Stomach (tissue), 9 donors: ENCODE data around the gene ACTG1. TPM values are rescaled to one million over a fixed set of nuclear protein-coding genes. Genes with fewer than 3 reads are reported as not detected.

Experiments used
- DNase-seq, 2 donors: peaks; one replicate each; pipeline versions ENCODE4 v3.0.0 to v3.0.0-alpha.2; 2013 to 2019
- H3K27ac ChIP-seq, 5 donors: fragments of 200-600 bp in 4 of 5; sonication (generic) in 4 of 5; one replicate each; pipeline ENCODE4 v1.5.1; 2013 to 2019; ENCODE audit warnings: mild to moderate bottlenecking in 1 of 5, moderate library complexity in 1 of 5
- H3K27me3 ChIP-seq, 3 donors: fragments of 200-600 bp; sonication (generic); one replicate each; pipeline ENCODE4 v1.5.1; 2017 to 2019; ENCODE audit warnings: mixed run types in 1 of 3
- H3K36me3 ChIP-seq, 4 donors: fragments of 200-600 bp; sonication (generic); 1 replicate in 3 of 4; 2 replicates in 1 of 4; pipeline ENCODE4 v1.5.1; 2016 to 2019
- H3K4me1 ChIP-seq, 4 donors: fragments of 200-600 bp; sonication (generic); one replicate each; pipeline ENCODE4 v1.5.1; 2016 to 2019
- H3K4me3 ChIP-seq, 4 donors: fragments of 200-600 bp; sonication (generic) in 3 of 4; one replicate each; pipeline ENCODE4 v1.5.1; 2016 to 2019; ENCODE audit warnings: mild to moderate bottlenecking in 1 of 4
- H3K9me3 ChIP-seq, 4 donors: fragments of 200-600 bp; sonication (generic); one replicate each; pipeline ENCODE4 v1.5.1; 2016 to 2019
- EP300 ChIP-seq: sonication (generic); formaldehyde crosslinking; IDR thresholded peaks from one replicate; pipeline ENCODE4 v1.6.1; 2017; ENCODE audit warnings: antibody characterized with exemption
- POLR2A ChIP-seq, 4 donors: fragments of 450-650 bp; IDR thresholded peaks; one replicate each; pipeline ENCODE4 v1.6.1; 2016; ENCODE audit warnings: antibody characterized with exemption in 4 of 4, control low read depth in 2 of 4, mild to moderate bottlenecking in 1 of 4, moderate library complexity in 1 of 4
- POLR2AphosphoS5 ChIP-seq, 3 donors: sonication (generic); formaldehyde crosslinking; IDR thresholded peaks; one replicate each; pipeline ENCODE4 v1.6.1; 2016; ENCODE audit warnings: antibody characterized with exemption in 3 of 3
- WGBS, 5 donors: extraction: QIAGEN DNeasy Blood & Tissue Kit in 3 of 5; methylation state at CpG; one replicate each; pipeline versions ENCODE4 v1.1.5 to v1.1.7; 2013 to 2018; 5-methylcytosine and 5-hydroxymethylcytosine counted together
- intact Hi-C: fragments of 100-400 bp; cut with DNase I; formaldehyde crosslinking; loops from one replicate; pipeline ENCODE4 v1.15.1; 2023; ENCODE audit warnings: low total_unique reads
- polyA plus RNA-seq, 3 donors: library from polyadenylated mRNA; stranded (reverse); fragments of 200-250 nt; gene quantifications; one replicate each; pipeline ENCODE4 v1.2.3, GENCODE V29; 2013
- total RNA-seq, 5 donors: library from RNA; depleted of rRNA; stranded (reverse); fragments of >200 nt; gene quantifications; one replicate each; pipeline versions ENCODE4 v1.1.0 to v1.2.3, GENCODE V29; 2014 to 2016
- TF ChIP-seq, protein P1 (sequence below), 7 experiments: fragments of 450-650 bp in 4 of 7; fragments of 200-600 bp in 3 of 7; sonication (generic) in 3 of 7; IDR thresholded peaks; one replicate each; pipeline ENCODE4 v1.5.1; 2016 to 2019; ENCODE audit warnings: antibody characterized with exemption in 7 of 7, control low read depth in 2 of 7, mild to moderate bottlenecking in 1 of 7
- donor health status: healthy with polysubstance abuse.
- donor health status: Bipolar disorder and iron deficiency.
- donor health status: healthy.

Gene ACTG1
- total and polyA plus RNA-seq, 8 donors: 978 to 2,952 (median 1,922) TPM

DNA sequence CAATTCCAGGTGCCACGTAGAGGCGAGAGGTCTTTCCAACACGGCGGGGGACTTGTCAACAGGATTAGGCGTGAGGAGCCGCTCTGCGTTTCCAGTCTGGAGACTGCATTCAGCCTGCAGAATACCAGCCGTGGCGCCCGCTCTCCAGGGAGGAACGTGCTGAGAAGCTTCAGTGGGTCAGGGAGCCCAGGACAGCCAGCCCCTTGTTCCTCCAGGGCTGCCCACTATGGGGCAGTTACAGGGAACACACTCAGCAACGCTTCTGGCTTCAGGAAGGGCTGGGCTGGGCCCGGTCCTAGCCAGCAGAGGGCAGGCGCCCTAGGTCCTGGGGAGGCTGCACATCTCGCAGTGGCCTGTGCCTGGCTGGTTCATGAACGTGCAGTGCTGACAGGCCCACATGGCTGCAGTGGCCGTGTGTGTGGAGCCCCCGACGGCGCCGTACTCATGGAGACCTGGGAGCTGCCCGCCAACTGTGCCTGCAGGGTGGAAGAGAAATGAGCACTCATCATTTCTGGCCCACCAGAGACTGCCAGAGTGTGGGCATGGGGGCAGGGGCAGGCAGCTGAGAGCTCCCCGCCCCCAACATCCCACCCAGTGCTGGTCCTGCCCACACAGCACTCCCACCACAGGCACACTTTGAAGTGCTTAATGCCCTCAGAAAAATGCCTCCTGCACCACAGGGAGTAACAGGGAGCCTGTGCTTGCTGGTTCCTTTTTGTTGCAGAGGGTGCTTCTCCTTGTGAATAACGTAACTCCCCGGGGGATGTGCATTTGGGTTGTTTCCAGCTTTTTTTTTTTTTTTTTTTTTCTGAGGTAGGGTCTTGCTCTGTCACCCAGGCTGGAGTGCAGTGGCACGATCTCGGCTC is 46.6 kb upstream of the ACTG1 start:
- H3K4me3 ChIP-seq: no peak overlapping the region
- peaks cover 68 to 85% (median 83%) of the 10 kb centered on the region in 4 donors for H3K36me3 ChIP-seq
- H3K9me3 ChIP-seq: no peaks in the 10 kb centered on the region
- no peaks in the 10 kb centered on the region for H3K27me3 ChIP-seq
- WGBS, 5 donors: 74 to 83% (median 78%) methylated on average over 11 to 27 of the region's 27 CpGs
- TF ChIP-seq, protein P1, sequence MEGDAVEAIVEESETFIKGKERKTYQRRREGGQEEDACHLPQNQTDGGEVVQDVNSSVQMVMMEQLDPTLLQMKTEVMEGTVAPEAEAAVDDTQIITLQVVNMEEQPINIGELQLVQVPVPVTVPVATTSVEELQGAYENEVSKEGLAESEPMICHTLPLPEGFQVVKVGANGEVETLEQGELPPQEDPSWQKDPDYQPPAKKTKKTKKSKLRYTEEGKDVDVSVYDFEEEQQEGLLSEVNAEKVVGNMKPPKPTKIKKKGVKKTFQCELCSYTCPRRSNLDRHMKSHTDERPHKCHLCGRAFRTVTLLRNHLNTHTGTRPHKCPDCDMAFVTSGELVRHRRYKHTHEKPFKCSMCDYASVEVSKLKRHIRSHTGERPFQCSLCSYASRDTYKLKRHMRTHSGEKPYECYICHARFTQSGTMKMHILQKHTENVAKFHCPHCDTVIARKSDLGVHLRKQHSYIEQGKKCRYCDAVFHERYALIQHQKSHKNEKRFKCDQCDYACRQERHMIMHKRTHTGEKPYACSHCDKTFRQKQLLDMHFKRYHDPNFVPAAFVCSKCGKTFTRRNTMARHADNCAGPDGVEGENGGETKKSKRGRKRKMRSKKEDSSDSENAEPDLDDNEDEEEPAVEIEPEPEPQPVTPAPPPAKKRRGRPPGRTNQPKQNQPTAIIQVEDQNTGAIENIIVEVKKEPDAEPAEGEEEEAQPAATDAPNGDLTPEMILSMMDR (IDR thresholded peaks at IDR 0.05): no peak
- TF ChIP-seq POLR2AphosphoS5 (IDR thresholded peaks at IDR 0.05) (no peak), EP300 (no peak), POLR2A (IDR thresholded peaks at IDR 0.05) (no peak)
- intact Hi-C loops: no loop called here
- DNase-seq: no peak
- H3K4me1 ChIP-seq: peaks cover 1 to 31% (median 4%) of the 10 kb centered on the region in 4 donors
- no peak overlapping the region for H3K27ac ChIP-seq

DNA sequence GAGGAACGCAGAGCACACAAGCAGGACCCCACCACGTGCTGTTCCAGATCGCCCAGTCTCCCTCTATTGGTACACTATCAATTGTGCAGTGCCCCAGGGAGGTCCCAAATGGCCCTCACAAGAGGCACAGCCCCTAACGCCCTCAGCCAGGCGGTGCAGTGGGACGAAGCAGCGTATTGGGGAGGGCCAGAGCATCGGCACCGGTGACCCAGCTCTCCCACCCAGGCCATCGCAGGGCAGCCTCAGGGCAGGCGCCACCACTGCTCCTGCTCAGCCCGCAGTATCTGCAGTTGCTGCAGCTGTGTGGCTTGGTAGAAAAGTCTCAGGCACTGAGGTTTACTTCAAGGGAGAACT is 45.5 kb upstream of the ACTG1 start:
- Histone ChIP-seq H3K27ac (no peak overlapping the region), H3K27me3 (no peaks in the 10 kb centered on the region), H3K9me3 (no peaks in the 10 kb centered on the region), H3K36me3 (peaks cover 59 to 74% (median 72%) of the 10 kb centered on the region in 4 donors), H3K4me3 (no peak overlapping the region), H3K4me1 (peaks cover 12 to 42% (median 14%) of the 10 kb centered on the region in 4 donors)
- intact Hi-C loops: no loop called here
- WGBS, 5 donors: 87 to 93% (median 90%) methylated on average over 8 to 12 of the region's 12 CpGs
- no peak for DNase-seq
- TF ChIP-seq POLR2A (IDR thresholded peaks at IDR 0.05): no peak
- TF ChIP-seq EP300: no peak
- TF ChIP-seq, protein P1 (IDR thresholded peaks at IDR 0.05): no peak
- no peak for TF ChIP-seq POLR2AphosphoS5 (IDR thresholded peaks at IDR 0.05)

DNA sequence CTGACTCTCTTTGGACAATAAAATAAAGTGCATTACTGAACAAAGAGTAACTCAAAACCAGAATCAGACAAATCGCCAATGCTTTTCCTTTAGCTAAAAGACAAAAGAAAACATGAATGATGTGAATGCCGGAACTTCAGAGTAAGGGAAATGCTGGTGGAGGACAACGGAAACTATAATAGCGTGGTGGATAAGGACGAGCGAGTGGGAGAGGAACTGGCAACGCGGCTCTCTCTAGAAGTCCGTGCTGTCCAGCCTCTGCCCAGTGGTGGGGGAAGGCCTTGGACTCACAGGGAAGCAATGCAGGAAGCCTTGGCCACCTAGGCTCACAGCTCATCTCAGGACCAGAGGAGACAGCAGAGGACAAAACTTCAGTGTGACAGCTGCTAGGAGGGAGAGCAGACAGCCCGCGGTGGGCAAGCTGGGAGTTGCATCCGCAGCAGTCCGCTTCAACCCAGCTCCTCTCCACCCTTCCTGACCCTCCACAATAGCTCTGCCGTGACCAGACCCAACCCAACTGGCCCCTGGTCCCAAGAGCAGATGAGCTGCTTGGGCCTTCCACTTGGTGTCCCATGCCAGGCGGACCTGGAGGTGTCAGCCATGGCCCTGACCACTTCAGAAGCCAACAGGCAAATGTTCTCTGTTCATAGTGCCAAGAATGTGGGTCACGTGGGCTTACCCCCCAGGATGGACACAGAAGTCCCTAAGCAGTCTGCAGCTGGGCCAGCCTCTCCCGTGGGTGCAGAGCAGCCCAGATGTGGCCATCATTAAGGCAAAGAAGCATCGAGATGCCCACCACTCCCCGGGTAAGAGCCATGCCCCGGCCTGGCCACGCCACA is 44.9 kb upstream of the ACTG1 start:
- H3K4me3 ChIP-seq: no peak overlapping the region
- no peak overlapping the region for H3K27ac ChIP-seq
- DNase-seq: no peak
- WGBS, 5 donors: 75 to 89% (median 85%) methylated on average over 14 to 21 of the region's 21 CpGs
- no peaks in the 10 kb centered on the region for H3K27me3 ChIP-seq
- H3K4me1 ChIP-seq: peaks cover 15 to 45% (median 17%) of the 10 kb centered on the region in 4 donors
- TF ChIP-seq POLR2AphosphoS5 (IDR thresholded peaks at IDR 0.05): no peak
- TF ChIP-seq, protein P1 (IDR thresholded peaks at IDR 0.05): no peak
- no peak for TF ChIP-seq EP300
- TF ChIP-seq POLR2A (IDR thresholded peaks at IDR 0.05): no peak
- intact Hi-C loops: no loop called here
- peaks cover 55 to 68% (median 66%) of the 10 kb centered on the region in 4 donors for H3K36me3 ChIP-seq
- no peaks in the 10 kb centered on the region for H3K9me3 ChIP-seq

DNA sequence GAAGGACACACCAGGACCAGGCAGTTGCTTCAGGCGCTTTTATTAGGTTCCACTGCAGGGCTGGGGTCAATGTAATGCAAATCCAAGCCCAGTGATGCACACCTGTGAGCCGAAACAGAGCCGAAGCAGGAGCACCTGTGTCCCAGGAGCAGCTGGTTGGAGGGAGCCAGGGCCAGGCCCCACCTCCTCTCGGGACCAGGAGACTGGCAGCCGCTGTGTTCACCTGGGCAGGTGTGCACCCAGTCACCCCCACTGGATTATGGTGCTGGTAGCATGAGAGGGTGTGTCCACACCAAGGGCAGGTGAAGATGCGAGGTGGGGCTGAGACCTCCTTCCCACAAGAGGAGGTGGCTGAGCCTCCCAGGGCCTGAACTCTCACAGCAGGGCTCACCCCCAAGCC is 44.3 kb upstream of the ACTG1 start:
- Histone ChIP-seq H3K27me3 (no peaks in the 10 kb centered on the region), H3K4me3 (no peak overlapping the region), H3K4me1 (peaks cover 16 to 45% (median 17%) of the 10 kb centered on the region in 4 donors), H3K36me3 (peaks cover 49 to 62% (median 59%) of the 10 kb centered on the region in 4 donors), H3K27ac (no peak overlapping the region), H3K9me3 (no peaks in the 10 kb centered on the region)
- no peak for DNase-seq
- intact Hi-C loops: no loop called here
- 71 to 85% (median 81%) methylated on average over 6 of the region's 6 CpGs for WGBS, 5 donors
- TF ChIP-seq POLR2AphosphoS5 (IDR thresholded peaks at IDR 0.05) (no peak), EP300 (no peak), POLR2A (IDR thresholded peaks at IDR 0.05) (no peak)
- TF ChIP-seq, protein P1 (IDR thresholded peaks at IDR 0.05): no peak
